Activated effector memory CD4-positive, alpha-beta T cell treated with Interleukin-2 at 50 U/mL for 16 hours (primary cell): ENCODE measurements around the gene NSMCE1.

Source experiments
- DNase-seq: peaks from one replicate; pipeline ENCODE4 v3.0.0-alpha.2; 2020

NSMCE1 gene

GRCh38 chr16:27228621-27229501 is 39.7 kb downstream of the NSMCE1 start:
- DNase-seq = no peak

- no peak for DNase-seq
Measured at GRCh38 chr16:27228045-27228444, 40.5 kb downstream of the NSMCE1 start.

GRCh38 chr16:27226976-27227705 is 41.4 kb downstream of the NSMCE1 start:
- DNase-seq = no peak

GRCh38 chr16:27226476-27226875 is 42.1 kb downstream of the NSMCE1 start:
- DNase-seq = no peak

GRCh38 chr16:27225536-27226360 is 42.8 kb downstream of the NSMCE1 start:
- DNase-seq = no peak

- no peak for DNase-seq
Measured at GRCh38 chr16:27224741-27225300, 43.8 kb downstream of the NSMCE1 start.

GRCh38 chr16:27224271-27224737 is 44.3 kb downstream of the NSMCE1 start:
- no peak for DNase-seq

GRCh38 chr16:27223701-27224100 is 44.9 kb downstream of the NSMCE1 start:
- no peak for DNase-seq

- no peak for DNase-seq
Measured at GRCh38 chr16:27223226-27223610, 45.4 kb downstream of the NSMCE1 start.

GRCh38 chr16:27222249-27223225 is 46.0 kb downstream of the NSMCE1 start:
- DNase-seq = no peak

GRCh38 chr16:27221576-27222248 is 46.9 kb downstream of the NSMCE1 start:
- DNase-seq = no peak

GRCh38 chr16:27220991-27221390 is 47.6 kb downstream of the NSMCE1 start:
- DNase-seq = no peak

- DNase-seq = no peak
Measured at GRCh38 chr16:27220527-27220926, 48.0 kb downstream of the NSMCE1 start.

- no peak for DNase-seq
Measured at GRCh38 chr16:27220120-27220519, 48.5 kb downstream of the NSMCE1 start.

GRCh38 chr16:27219161-27219560 is 49.4 kb downstream of the NSMCE1 start:
- DNase-seq = no peak

- DNase-seq = no peak
Measured at GRCh38 chr16:27218756-27219155, 49.8 kb downstream of the NSMCE1 start.

- no peak for DNase-seq
Measured at GRCh38 chr16:27217256-27217655, 51.3 kb downstream of the NSMCE1 start.

- DNase-seq = no peak
Measured at GRCh38 chr16:27216297-27216885, 52.2 kb downstream of the NSMCE1 start.

GRCh38 chr16:27215660-27216059 is 52.9 kb downstream of the NSMCE1 start:
- no peak for DNase-seq
